Measurements from ENCODE around the gene TMEM163.
"Not testable (repeated sequence)": the region's sequence is repeated elsewhere in the genome, so short reads cannot be mapped to it uniquely, and the experiment has no call there.

Gene TMEM163

DNA sequence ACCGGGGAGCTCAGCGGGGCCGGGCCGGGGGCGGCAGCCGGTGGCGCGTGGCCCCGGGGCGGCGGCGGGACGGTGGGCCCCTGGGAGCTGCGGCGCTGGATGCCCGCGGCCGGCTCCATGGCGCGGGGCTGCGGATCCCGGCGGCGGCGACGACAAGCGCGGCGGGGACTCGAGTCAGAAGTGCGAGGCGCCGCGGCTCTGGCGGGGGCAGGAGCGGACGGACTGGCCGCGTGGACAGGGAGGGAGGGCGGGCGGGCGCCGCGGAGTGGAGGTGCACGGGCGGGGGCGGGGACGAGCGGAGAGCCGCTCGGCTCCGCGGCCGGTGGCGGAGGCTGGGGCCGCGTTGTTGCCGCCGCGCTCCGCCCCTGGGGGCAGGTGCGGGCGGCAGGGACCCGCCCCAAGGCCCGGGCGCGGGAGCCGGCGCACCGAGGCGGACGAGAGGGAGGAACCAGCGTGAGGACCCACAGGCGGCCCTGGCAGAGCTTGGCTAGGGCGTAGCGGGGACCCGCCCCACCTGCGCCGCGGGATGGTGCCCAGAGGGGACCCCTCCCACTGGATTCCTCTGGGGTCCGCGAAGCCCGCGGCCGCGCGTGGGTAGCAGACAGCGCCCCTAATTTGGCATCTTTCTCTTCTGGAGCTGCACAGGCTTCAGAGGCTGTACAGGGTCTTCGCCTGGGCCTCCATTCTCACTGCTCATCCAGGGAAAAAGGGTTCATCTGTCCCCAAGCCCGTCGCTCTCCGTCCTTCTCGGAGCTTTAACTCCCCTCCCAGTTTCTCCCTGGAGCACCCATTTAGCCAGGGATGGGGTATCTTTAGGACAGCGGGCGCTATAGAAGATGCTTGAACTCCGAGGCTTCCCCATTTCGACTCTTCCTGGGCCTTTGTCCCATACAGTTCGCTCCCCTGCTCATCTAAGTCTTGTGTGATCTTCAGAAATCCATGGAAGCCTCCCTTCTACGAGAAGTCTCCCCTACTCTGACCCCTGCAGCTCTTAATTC, at the start of gene TMEM163:
TSS of gene TMEM163 (minus strand) at position 184 of the 998 bp plus-strand sequence.
- DNase-seq (ENCODE audit: low read depth) = no peak

DNA sequence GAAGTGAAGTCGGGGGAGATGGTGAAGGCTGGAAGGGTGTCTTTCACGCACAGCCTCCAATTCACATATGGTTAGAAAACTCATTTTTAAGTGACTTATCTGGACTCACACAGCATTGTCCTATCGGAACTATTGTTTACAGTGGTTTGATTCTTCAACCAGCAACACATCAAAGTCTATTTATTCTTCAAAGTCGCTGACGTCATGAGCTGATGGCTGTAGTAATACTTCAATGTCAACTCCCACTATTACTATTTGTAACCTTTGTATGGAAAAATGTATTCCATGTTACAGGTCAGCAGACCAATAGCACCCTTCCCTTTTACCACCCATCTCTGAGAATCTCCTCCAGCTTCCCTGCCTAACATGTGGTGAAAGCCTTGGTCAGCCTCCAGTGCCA, 47.8 kb upstream of the TMEM163 start:
- DNase-seq (ENCODE audit: low read depth) = no peak

DNA sequence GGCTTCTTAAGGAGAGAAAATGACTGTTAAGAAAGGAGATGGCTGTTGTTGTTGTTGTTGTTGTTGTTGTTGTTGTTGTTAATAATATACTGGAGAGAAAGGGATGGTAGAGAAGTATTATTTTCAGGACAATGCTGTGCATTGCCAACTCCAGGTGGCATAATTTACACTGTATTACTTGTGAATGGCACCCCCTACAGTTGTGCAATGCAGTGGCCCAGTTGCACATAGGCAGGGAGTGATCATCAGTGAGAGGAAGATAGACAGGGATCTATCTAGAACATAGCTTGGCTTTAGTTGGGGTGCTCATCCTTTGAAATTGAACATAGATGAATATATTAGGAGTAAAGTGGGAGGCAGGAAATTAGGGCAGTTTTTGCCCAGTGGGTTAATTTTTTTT, 47.2 kb upstream of the TMEM163 start:
- no peak for DNase-seq (ENCODE audit: low read depth)

DNA sequence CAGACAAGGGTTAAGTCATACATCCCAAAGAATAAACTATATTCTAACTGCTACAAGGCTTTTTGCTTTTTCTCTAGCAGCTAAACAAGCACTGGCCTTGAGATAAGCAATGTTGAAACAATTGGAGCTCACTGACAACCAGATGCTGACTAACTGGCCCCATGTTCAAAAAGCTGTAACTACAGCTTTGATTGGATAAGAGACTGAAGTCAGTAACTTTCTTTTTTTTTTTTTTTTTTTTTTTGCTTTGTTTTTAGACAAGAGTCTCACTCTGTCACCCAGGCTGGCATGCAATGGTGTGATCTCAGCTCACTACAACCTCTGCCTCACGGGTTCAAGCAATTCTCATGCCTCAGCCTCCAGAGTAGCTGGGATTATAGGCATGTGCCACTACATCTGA, 45.4 kb upstream of the TMEM163 start:
- DNase-seq (ENCODE audit: low read depth) = no peak

DNA sequence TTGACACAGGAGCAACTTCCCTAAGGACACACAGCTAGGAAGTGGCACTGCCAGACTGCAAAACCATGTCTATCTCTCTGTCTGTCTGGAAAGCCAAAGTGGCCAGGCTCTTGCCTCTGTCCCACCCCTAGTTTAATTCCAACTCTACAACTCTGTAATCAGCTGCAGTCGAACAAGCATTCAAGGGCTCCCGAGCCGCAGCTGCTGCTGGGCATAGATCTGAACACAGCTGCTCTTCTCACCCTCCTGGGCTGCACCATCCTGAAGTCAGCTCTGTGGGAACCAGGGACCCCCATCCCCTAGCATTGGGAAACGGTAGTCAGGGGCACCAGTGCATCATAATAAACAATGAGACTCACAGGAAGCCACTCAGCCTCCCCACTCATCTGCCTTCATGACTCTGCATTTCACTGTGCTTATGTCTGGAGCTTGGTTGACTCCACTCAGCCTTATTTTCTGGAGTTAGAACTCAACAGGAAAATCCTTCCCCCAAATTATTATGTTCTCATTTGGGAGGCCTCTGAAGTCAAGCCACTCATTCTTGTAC, 44.4 kb upstream of the TMEM163 start:
- no peak for DNase-seq (ENCODE audit: low read depth)

DNA sequence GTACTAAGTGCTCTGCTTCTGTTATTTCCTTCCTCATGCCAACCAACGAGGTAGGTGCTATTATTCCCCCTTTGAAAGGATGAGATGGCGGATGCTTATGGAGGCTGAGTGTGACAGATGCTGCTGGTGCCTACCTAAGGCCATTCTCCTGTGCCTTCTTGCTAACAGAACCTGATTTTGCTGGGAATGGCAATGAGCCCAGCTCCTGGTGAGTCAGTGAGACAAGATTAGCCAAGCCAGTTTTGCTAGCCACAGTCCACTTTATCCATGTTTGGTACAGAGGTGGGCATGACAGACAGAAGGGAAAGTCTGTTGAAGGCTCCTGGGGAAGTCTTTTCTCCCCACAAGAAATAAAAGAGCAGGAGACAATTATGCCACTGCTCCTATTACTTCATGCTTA, 43.7 kb upstream of the TMEM163 start:
- DNase-seq (ENCODE audit: low read depth) = no peak

DNA sequence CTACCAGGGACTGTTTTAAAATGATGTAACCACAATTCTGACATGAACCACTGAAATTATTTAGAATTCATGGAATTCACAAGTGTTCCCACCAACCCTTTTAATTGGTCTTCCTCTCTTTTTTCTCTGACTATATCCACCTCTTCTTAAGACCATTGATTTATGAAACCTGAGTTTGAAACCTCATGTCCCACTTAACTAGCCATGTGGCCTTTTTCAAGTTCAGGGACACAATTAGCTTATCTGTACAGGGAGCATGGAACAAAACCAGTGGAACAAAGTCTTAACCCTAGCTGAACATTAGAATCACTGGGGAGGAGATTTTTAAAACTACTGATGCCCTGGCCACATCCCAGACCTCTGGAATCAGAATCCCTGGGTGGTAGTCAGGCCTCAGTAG, 41.6 kb upstream of the TMEM163 start:
- no peak for DNase-seq (ENCODE audit: low read depth)

DNA sequence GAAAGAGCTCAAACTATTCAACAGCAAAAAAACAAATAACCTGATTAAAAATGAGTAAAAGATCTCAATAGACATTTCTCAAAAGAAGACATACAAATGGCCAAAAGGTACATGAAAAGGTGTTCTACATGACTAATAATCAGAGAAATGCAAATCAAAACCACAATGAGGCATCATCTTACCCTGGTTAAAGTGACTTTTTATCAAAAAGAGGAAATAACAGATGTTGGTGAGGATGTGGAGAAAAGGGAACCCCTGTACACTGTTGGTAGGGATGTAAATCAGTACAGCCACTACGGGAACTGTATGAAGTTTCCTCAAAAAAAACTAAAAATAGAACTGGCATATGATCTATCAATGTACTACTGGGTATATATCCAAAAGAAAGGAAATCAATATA, 39.8 kb upstream of the TMEM163 start:
- no peak for DNase-seq (ENCODE audit: low read depth)

DNA sequence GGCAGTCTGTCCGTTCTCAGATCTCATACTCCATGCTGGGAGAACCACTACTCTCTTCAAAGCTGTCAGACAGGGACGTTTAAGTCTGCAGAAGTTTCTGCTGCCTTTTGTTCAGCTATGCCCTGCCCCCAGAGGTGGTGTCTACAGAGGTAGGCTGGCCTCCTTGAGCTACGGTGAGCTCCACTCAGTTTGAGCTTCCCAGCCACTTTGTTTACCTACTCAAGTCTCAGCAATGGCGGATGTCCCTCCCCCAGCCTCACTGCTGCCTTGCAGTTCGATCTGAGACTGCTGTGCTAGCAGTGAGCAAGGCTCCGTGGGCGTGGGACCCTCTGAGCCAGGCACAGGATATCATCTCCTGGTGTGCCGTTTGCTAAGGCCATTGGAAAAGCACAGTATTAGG, 33.2 kb upstream of the TMEM163 start:
- not testable (repeated sequence) for DNase-seq (ENCODE audit: low read depth)

DNA sequence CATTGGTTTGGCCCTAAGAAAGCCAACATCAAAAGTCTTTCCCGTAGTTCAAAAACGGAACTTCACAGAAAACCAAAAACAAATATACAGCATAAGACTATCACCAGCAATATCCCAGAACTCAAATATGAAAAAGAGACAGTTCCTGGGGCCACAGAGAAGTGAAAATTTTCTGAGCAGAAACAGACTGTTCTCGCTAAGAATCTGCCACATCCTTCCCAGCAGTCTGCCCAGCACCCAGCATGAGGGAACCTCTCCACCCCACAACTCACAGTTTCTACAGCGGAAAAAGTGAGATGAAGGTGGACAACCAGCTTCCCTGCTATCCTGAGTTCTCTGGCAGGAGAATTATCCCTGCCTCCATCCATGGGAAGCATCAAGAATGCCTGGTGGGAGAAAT, 26.7 kb upstream of the TMEM163 start:
- no peak for DNase-seq (ENCODE audit: low read depth)

DNA sequence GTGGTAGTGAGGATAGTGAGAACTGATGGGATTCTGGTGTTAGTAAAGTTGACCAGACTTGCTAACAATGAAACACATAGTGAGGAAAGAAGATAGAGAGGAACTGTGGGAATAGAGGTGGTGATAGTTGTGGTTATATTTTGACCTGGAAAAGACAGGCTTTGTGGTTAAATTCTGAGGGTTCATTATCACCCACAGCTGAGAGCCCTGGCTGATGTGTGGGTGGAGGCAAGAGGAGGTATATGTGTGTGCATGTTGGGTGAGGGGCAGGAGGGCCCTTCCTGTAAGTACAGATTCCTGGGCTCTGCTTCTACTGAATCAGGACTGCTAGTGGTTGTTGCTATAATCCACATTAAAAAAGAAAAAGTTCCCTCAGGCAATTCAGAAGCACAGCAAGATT, 26.2 kb upstream of the TMEM163 start:
- no peak for DNase-seq (ENCODE audit: low read depth)

DNA sequence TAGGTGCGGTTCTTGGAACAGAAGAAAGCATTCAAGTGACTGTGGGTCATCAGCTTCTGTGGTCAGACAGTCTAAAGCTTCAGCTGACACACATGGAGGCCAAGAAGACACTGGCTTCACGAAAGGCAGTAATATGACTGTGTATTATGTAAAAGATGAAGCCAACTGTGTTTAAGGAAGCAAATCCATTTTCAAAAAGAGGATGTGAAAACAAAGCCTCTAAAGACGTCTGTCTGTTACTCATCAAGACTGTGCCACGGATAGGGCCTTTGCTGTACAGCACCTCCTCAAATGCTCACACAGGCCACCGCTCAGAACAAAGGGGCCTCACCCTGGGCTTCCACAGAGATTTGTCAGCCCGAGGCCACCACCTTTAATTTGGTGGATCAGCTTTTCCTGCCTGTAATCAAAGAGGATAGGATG, 21.1 kb upstream of the TMEM163 start:
- DNase-seq (ENCODE audit: low read depth) = no peak

DNA sequence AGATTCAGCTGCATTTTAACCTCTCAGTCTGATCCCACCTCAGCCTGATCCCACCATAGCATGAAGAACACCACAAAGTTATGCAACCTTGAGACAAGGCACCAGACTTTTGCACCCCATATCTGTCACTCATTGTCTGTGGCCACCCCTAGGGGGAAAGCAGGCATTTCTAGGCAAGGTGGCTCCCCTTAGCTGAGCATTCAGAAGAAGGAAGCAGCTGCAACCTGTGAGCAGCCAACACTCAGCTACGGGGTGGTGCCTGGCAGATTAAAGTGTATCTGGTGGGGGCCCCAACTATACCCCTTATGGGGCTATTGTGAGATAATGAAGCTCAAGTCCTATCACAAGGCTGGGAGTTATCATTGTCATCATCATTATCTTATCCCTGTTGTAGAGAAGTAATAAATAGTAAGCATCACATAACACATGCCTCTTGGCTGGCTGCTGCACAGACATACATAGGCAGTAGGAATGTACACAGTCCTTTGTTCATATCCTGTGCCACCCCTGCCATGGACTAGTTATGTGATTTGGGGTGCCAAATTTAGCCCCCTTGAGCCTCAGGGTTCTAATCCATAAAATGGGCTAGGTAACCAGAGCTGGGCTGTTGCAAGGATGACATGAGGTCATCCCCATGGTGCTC, 20.6 kb upstream of the TMEM163 start:
- DNase-seq (ENCODE audit: low read depth) = no peak

DNA sequence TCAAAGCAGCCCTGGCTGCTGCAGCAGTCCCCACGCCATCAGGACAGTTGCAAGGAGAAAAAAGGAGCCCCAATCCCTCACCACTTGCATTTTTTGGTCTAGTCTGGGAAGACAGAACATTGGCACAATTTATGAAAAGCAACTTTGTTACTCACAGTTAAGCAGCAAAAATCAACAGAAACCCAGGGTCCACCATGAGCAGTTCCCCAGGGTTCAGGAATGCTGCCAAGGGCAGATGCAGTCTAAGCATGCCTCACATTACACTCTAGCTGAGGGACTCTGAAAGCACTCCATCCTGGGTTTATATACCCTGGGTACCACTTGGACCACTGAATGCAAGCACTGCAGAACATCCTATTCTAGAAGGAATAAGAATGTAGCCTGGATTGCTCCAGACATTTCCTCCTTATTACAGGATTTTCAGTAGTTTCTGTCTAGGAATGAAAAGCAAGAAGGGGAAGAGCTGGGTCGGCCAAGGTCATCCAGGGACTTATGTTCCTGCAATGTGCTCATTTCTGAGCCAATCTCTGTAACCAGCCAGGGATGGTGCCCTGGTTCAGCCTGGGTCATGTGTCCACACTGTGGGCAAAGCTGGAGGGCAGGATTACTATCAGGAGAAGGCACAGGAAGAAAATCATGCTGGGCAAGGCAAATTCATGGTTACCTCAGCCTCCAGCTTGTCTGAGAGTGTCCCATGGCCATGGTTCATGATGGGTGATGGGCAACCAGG, 19.5 kb upstream of the TMEM163 start:
- DNase-seq (ENCODE audit: low read depth) = no peak

DNA sequence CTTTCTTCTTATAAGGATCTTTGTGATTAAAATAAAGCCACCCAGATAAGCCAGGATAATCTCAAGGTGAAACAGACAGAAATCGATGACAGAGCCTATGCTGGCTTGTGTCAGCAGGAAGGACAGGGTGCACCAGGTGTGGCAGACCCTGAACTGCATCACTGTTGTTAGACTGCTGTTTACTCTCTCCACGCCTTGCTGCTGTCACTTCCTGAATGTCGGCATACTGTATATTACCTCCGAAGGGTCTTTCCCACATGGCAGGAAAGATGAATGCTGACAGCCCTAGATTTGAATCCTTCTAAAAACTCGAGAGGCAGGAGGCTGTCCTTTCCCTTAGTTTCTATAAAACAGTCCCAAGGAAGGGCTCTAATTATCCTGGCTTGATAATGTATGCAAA, 18.9 kb upstream of the TMEM163 start:
- DNase-seq (ENCODE audit: low read depth) = no peak

DNA sequence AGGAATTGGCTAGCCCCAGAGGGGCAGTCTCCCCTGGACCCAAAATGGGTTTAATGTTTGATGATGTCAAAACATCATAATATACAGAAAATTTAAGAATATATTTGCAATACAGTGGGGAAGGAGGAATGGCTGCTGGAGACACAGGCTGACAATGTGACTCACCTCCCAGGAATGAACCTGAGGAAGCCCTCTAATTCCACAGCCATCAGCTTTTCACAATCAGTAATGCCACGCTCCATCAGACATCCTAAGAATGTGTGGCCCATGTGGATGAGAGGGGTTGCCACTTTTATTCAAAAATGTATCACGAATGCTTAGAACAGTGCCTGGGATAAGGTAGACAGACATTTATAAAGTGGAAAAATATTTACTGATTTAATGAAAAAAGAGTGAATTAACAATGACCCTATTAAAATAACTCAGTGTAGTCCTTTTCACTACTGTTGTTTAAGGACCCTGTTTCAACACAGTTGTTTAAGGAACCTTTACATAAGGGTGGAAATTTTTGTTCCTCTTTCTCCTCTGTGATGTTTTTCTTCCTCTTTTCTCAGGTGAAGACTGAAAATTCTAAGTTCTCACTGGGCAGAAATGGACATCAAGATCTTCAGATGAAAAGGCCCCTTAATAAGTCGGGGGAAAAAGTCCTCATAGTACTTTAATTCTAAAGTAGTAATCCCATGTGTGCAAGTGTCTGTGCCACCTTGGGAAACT, 17.5 kb upstream of the TMEM163 start:
- no peak for DNase-seq (ENCODE audit: low read depth)

DNA sequence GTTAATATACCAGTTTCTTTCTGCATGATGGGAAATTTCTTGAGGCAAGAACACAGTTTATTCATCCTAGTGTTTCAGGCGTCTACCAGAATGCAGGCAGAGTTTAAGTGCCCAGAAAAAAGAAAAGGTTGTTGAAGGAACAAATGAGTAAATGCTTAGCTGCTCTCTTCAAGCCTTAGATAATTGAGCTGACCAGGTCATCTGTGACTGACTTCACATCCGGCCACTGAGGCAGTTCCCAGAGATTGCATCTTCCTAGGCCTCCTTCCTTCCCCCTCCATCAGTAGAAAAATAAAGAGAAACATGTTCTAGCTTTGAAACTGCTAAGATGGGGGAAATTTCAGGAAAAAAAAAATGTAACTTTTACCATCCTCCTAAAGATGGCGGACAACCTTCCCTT, 9.4 kb upstream of the TMEM163 start:
- DNase-seq (ENCODE audit: low read depth) = no peak

DNA sequence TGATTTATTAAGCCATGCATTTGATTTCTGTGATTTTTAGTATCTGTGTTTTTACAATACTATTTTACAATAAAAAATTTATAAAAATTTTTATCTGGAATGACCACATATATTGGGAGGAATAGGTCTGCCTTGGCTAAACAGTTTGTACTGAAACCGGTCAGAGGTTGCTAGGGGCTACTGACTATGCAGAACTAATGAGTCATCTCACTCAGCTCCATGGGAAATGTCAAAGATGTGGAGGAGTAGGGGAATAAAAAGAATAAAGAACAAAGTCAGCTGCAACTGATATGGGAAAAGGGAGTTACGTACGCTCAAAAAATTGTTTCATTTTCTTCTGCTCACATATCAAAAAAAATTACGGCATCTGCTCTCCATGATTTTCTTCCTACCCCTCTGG, 8.6 kb upstream of the TMEM163 start:
- no peak for DNase-seq (ENCODE audit: low read depth)

DNA sequence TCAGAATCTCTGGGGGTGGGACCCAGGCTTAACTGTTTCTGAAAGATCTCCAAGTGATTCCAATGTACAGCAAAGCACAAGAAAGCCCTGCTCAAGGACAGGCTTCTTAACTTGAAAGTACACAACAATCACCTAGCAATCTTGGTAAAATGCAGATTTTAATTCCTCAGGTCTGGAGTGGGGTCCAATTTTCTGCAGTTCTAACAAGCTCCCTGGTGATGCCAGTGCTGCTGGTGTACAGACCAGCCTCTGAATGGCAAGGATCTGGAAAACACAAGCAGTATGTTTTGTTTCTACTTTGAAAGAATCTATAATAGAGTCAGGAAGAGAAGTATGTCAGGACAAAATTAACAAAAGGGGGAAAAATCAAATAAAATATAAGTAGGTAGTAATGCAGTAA, 7.8 kb upstream of the TMEM163 start:
- no peak for DNase-seq (ENCODE audit: low read depth)

DNA sequence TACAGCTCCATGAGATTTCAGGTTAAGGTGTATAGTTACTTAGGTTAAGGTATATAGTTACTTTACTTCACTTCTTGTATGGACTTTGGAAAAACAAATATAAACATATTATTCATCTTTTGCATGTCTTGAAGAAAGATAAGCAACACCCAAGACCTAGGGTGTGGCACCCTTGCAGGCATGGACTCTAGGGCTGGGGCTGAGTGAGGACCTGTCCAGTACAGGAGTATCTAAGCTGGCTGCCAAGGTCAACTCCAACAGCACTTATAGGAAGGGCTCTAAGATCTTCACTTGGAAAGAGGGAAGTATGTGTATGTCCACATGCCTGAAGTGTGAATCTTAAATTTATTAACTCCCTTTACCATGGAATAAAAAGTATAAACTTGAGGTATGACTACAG, 7.1 kb upstream of the TMEM163 start:
- no peak for DNase-seq (ENCODE audit: low read depth)

DNA sequence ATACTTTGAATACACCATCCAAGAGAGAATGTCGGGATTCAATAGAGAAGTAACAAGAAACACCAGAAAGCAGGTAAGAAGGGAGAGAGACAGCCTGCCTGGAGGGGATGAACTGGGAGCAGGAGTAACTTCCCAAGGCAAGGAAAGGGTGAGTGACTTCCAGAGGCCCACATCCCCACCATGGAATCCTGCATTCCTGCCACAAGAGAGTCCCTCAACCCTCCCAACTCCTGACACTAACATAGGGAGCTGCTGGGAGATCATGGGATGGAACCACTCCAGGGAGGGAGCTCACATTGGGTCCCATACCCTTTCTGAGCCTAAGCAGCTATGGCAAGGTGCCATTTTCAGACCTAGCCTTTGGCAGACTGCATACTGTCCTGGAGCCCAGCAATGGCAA, 5.5 kb upstream of the TMEM163 start:
- no peak for DNase-seq (ENCODE audit: low read depth)

DNA sequence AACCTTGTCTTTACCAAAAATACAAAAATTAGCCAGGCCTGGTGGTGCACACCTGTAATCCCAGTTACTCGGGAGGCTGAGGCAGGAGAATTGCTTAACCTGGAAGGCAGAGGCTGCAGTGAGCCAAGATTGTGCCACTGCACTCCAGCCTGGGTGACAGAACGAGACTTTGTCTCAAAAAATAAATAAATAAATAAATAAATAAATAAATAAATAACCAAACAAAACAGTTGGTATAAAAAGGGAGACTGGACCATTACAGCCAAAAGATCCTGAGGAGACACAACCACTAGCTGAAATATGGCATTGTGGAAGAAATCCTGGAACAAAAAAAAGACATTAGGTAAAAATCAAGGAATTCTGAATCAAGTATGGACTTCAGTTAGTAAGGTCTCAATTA, 4.9 kb upstream of the TMEM163 start:
- DNase-seq (ENCODE audit: low read depth) = not testable (repeated sequence)
